H1 (cell line): ENCODE measurements around the gene TEX55.

Experiments used
- BRCA1 ChIP-seq: IDR thresholded peaks from 2 replicates; pipeline ENCODE4 v1.6.1; 2012; ENCODE audit warnings: low read depth, low read length, improper control_type of control experiment
- CHD1 ChIP-seq: IDR thresholded peaks from 2 replicates; pipeline ENCODE4 v1.6.1; 2012; ENCODE audit warnings: low read depth, low read length, improper control_type of control experiment
- CTCF ChIP-seq, 3 experiments: IDR thresholded peaks; 1 replicate in 2 of 3; 2 replicates in 1 of 3; pipeline versions ENCODE4 v1.5.1 to v1.6.1; 2011; ENCODE audit warnings: low read length in 3 of 3, mild to moderate bottlenecking in 3 of 3, inconsistent platforms in 2 of 3, low read depth in 1 of 3, moderate library complexity in 1 of 3; ENCODE audit not compliant: insufficient read depth in 1 of 3; ENCODE audit errors: control extremely low read depth in 1 of 3
- EP300 ChIP-seq, 2 experiments: IDR thresholded peaks; 1 replicate in 1 of 2; 2 replicates in 1 of 2; pipeline ENCODE4 v1.6.1; 2011 to 2012; ENCODE audit warnings: low read depth in 2 of 2, low read length in 2 of 2, mild to moderate bottlenecking in 2 of 2, borderline replicate concordance in 1 of 2, inconsistent platforms in 1 of 2, moderate library complexity in 1 of 2
- EZH2 ChIP-seq: fragments of 200-600 bp; sonication (generic); IDR thresholded peaks from 2 replicates; pipeline ENCODE4 v1.7.1; 2012; ENCODE audit warnings: low read depth, mild to moderate bottlenecking, moderate library complexity, low read length, inconsistent platforms; ENCODE audit not compliant: severe bottlenecking
- MAX ChIP-seq: IDR thresholded peaks from 2 replicates; pipeline ENCODE4 v1.6.1; 2012; ENCODE audit warnings: inconsistent platforms
- POLR2A ChIP-seq, 2 experiments: IDR thresholded peaks; 1 replicate in 1 of 2; 2 replicates in 1 of 2; pipeline ENCODE4 v1.6.1; 2011; ENCODE audit warnings: low read depth in 2 of 2, low read length in 2 of 2, mild to moderate bottlenecking in 2 of 2; ENCODE audit errors: control extremely low read depth in 1 of 2
- POLR2AphosphoS5 ChIP-seq: IDR thresholded peaks from 2 replicates; pipeline ENCODE4 v1.6.1; 2011; ENCODE audit warnings: low read depth, low read length
- RNF2 ChIP-seq: fragments of 200-900, 300-1000 bp; sonication (generic); IDR thresholded peaks from 2 replicates; pipeline ENCODE4 v1.7.1; 2016; ENCODE audit warnings: borderline replicate concordance, low read depth, mild to moderate bottlenecking, antibody characterized with exemption, low read length; ENCODE audit not compliant: poor library complexity, severe bottlenecking; ENCODE audit errors: missing control alignments
- RXRA ChIP-seq: IDR thresholded peaks from 2 replicates; pipeline ENCODE4 v1.6.1; 2011; ENCODE audit warnings: low read depth, mild to moderate bottlenecking, low read length, moderate library complexity; ENCODE audit not compliant: insufficient read depth
- SP1 ChIP-seq: IDR thresholded peaks from 2 replicates; pipeline ENCODE4 v1.6.1; 2011; ENCODE audit warnings: low read depth, low read length
- TF ChIP-seq, protein P1 (sequence below): IDR thresholded peaks from 2 replicates; pipeline ENCODE4 v1.6.1; 2011; ENCODE audit warnings: low read length, improper control_type of control experiment

DNA sequence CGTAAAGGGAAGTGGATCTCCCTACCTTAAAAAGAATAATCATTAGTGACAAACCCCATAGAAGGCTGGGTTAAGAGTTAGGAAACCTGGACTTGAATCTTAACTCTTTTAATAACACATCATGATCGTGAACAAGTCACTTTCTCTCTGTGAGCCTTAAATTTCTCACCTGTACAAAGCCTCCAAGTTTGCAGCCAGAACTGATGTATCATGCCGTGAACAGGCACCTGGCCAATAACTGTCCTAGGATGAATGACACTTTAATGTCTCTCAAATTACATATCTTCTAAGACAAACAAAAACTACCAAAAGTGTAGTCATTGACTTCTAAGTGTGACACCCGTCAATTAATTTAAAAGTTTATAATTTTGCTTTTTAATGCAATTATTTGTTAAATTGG lies 31.4 kb downstream of the TEX55 start:
- TF ChIP-seq POLR2AphosphoS5: no peak
- TF ChIP-seq CTCF (IDR thresholded peaks at IDR 0.05; ENCODE audit: control extremely low read depth in 1 of 3, insufficient read depth in 1 of 3, low read depth in 1 of 3, low read length in 3 of 3): no peak
- no peak for TF ChIP-seq POLR2A (IDR thresholded peaks at IDR 0.05; ENCODE audit: control extremely low read depth in 1 of 2, low read depth in 2 of 2, low read length in 2 of 2)
- no peak for TF ChIP-seq RNF2
- TF ChIP-seq BRCA1: no peak
- TF ChIP-seq SP1: no peak
- no peak for TF ChIP-seq EZH2
- no peak for TF ChIP-seq CHD1
- TF ChIP-seq MAX: no peak
- TF ChIP-seq RXRA: no peak
- TF ChIP-seq, protein P1, sequence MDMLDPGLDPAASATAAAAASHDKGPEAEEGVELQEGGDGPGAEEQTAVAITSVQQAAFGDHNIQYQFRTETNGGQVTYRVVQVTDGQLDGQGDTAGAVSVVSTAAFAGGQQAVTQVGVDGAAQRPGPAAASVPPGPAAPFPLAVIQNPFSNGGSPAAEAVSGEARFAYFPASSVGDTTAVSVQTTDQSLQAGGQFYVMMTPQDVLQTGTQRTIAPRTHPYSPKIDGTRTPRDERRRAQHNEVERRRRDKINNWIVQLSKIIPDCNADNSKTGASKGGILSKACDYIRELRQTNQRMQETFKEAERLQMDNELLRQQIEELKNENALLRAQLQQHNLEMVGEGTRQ: no peak
- TF ChIP-seq EP300 (IDR thresholded peaks at IDR 0.05; ENCODE audit: borderline replicate concordance in 1 of 2, low read depth in 2 of 2, low read length in 2 of 2): no peak
